ENCODE results near the gene CAMK1D.

The CAMK1D gene

GRCh38 chr10:12499076-12499986, 150.0 kb downstream of the CAMK1D start:
- peak; percentile 4 for DNase-seq (ENCODE audit: low read depth)

DNA sequence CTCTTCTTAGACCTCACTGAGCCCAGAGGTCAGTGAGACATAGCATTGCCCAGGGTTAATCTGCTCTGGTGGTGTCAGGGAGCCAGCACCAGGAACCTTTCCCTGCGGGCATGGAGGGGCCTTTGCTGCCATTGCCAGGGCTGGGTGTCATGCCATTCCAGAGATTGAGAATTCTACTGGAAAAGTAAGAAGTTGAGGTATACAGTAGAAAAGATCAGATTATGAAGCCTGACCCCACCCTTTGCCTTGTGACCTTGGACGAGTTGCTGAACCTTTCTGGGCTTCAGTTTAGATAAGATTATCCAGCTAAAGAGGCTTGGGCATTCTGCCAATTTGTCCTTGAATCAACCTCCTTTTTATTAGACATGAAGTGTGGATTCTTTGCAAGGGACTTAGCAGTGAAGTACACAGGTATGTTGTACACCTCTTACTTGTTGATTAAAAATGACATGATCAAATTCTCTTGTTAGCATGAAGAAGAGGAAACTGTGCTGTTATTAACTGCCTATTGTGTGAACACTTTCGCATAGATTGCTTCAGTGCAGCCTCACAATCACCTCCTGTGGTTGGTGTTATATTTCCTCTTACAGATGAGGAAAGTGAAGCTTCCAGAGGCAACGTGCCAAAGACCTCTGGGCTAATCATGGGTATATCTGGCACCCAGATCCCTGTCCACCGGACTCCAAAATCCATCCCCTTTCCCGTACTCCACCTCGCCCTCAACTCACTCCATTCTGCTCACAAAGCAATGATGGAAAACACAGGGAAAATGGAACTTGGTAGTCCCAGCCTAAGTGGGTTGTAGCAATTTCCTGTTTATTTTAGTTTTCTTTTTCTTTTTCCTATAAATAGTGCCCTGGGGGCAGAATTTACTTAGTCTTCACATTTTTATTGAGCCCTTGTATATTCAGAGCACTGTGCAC, 151.3 kb downstream of the CAMK1D start:
- no peak for DNase-seq (ENCODE audit: low read depth)

GRCh38 chr10:12501324-12501723, 152.0 kb downstream of the CAMK1D start:
- no peak for DNase-seq (ENCODE audit: low read depth)

- DNase-seq (ENCODE audit: low read depth), result no peak
Observed at GRCh38 chr10:12501841-12502525, 152.6 kb downstream of the CAMK1D start.

DNA sequence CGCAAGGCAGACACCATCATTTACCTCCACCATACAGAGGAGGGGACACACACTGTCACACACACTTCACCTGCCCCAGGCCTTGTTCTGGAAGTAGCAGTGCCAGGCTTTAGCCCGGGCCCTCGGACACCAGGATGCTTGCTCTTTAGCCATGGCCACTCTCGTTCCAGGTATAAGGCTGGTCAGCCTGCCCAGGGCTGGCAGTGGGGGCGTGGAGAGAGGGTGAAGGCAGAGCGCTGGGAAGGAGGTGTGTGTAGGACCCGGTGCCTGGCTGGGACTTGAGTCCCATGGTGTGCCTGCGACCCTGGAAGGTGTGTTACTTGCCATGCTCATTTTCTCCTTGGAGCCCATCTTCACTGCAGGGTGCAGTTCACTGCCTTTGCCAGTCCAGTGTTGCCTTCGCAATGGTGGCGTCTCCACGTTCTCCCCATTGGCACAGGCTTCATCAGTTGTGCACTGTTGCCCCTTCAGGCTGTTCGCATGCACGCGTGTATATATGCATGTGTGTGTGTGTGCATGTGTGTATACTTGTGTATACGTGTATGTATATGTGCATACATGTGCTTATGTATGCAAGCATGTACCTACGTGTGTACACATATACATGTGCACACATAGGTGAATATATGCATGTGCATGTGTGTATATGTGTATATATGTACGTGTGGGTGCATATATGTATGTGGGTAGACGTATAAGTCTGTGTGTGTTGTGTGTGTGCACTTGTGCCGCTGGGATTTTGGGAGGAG, 153.4 kb downstream of the CAMK1D start:
- DNase-seq (ENCODE audit: low read depth), result no peak

- DNase-seq (ENCODE audit: low read depth), result no peak
Observed at GRCh38 chr10:12503311-12503710, 154.0 kb downstream of the CAMK1D start.

DNA sequence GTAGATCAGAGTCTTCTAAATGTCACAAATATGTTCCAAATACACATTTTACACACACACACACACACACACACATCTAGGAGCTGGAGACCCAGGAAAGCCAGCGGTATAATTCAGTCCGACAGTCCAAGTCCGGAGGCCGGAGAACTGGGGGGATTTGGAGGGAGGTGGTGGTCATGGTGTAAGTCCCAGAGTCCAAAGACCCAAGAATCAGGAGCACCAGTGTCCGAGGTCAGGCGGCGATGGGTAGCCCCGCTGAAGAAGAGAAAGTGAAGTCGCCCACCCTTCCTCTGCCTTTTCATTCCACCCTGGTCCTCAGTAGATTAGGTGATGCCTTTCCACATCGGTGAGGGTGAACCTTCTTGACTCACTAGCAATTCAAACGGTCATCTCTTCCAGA, 154.8 kb downstream of the CAMK1D start:
- no peak for DNase-seq (ENCODE audit: low read depth)

GRCh38 chr10:12504628-12505027, 155.3 kb downstream of the CAMK1D start:
- DNase-seq (ENCODE audit: low read depth), result no peak

- DNase-seq (ENCODE audit: low read depth), result no peak
Observed at GRCh38 chr10:12505683-12506082, 156.3 kb downstream of the CAMK1D start.

GRCh38 chr10:12507165-12507850, 158.0 kb downstream of the CAMK1D start:
- DNase-seq (ENCODE audit: low read depth), result no peak

- no peak for DNase-seq (ENCODE audit: low read depth)
Observed at GRCh38 chr10:12508165-12508564, 158.8 kb downstream of the CAMK1D start.

- DNase-seq (ENCODE audit: low read depth), result no peak
Observed at GRCh38 chr10:12509016-12509793, 159.9 kb downstream of the CAMK1D start.

- no peak for DNase-seq (ENCODE audit: low read depth)
Observed at GRCh38 chr10:12509794-12510100, 160.4 kb downstream of the CAMK1D start.

DNA sequence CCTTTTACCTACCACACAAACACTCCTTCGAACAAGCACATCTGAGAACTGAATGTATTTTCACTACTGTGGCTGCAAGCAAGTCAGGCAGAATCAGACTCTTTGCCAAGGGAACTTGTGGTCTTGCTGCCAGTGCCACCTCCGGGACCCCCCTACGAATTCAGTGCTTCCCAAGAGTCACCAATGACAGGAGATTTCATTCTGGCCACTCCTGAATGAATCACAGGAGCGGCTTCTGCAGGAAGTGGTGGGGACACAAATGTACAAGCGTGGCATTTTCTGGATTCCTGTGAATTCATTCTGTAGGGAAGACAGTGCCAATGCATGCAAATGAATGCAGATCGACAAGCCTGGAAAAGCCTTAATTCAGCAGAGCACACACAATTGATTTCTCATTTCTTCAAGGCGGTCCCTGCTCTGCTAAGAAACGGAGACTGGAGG, 161.2 kb downstream of the CAMK1D start:
- DNase-seq (ENCODE audit: low read depth), result no peak

GRCh38 chr10:12510984-12511383, 161.6 kb downstream of the CAMK1D start:
- no peak for DNase-seq (ENCODE audit: low read depth)

GRCh38 chr10:12511651-12512050, 162.3 kb downstream of the CAMK1D start:
- no peak for DNase-seq (ENCODE audit: low read depth)

DNA sequence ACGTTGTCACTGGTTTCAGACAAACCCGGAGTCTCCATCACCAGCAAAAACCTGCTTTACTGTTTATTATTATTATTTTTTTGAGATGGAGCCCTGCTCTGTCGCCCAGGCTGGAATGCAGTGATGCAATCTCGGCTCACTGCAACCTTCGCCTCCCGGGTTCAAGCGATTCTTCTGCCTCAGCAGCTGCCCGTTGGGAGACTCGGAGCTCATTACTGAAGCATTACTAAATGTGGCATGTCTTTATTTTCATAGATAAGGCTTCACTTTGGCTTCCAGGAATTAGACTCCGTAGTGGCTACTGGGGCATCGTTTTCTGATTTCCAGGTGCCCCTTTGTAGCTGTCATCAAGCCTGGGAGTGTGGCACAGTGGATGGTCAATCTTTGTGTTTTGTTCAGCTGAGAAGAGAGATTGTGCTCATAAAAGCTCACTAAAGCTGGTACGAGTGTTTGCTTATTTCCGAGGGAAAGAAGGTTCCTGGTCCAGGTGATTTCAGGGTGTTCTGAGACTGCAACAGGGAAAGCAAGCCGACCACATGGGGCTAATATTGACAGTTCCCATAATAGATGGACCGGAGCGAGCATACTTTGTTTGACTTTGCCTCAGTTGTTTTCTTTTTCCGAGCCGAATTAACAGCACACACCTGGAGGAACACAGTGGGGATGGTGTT, 163.1 kb downstream of the CAMK1D start:
- DNase-seq (ENCODE audit: low read depth), result no peak

- no peak for DNase-seq (ENCODE audit: low read depth)
Observed at GRCh38 chr10:12513003-12513365, 163.6 kb downstream of the CAMK1D start.

DNA sequence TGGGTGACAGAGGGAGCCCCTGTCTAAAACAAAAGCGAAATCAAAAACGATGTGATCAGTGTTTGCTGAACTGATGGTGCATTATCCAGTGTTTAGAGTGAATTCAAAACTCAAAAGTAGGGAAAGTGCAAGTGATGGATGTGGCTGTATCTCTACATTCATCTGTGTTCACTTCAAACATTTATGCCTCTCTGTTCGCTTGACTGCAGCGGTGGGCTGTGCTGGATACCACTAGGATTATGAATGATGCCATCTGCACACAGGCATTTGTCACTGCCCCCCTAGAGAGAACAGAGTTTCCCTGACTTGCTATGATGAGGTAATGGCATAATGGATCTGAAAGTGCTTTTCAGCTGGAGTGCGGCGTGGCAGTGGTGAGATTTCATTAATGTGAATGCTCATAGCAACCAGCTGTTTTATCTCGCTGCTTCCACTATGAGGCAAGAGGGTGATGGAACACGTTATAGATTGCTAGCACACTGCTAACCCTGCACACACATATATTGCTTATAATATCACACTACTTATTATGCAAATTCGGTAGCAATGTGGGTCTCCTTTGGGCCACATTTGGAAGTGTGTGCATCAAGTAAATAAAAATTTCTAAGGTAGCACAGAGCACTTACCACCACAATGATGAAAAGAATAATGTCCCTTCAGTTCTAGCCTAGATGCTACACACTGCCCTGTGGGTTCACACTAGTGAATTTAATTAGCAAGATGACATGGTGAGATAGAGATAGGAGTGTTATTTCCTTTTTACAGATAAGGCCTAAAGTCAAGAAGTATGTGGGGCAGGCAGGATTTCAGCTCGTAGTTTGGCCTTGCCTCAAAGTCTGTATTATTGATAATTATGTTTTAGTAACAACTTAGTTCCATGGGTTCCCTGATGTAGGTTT, 164.7 kb downstream of the CAMK1D start:
- DNase-seq (ENCODE audit: low read depth), result no peak

Measured in amniotic epithelial cell (primary cell).